Pons (tissue), 1 donor: Measurements from ENCODE around the gene GALNT13.

ENCODE experiments used
- DNase-seq: peaks from one replicate; pipeline ENCODE4 v3.0.0-alpha.2; 2016; ENCODE audit warnings: low spot score

GALNT13 gene

GRCh38 chr2:154484338-154485099, 612.8 kb downstream of the GALNT13 start:
- DNase-seq: no peak

DNA sequence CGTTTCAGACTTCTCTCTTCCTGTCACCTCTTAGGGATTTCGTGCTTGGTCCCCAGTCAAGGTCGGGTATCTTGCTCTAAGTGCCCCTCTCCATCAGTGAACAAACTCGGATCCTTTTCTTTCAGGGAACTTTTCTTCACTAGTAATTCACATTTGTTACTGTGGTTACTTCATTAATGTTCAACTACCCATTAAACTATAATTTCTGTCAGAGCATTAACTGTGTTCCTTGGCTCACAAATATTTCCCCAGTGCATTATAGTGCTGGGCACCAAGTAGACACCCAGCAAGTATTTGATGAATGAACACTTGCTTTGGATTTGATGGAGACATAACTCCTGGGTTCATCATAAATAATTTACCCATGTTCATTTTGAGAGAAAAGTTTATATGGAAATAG, 617.1 kb downstream of the GALNT13 start:
- DNase-seq: no peak

DNA sequence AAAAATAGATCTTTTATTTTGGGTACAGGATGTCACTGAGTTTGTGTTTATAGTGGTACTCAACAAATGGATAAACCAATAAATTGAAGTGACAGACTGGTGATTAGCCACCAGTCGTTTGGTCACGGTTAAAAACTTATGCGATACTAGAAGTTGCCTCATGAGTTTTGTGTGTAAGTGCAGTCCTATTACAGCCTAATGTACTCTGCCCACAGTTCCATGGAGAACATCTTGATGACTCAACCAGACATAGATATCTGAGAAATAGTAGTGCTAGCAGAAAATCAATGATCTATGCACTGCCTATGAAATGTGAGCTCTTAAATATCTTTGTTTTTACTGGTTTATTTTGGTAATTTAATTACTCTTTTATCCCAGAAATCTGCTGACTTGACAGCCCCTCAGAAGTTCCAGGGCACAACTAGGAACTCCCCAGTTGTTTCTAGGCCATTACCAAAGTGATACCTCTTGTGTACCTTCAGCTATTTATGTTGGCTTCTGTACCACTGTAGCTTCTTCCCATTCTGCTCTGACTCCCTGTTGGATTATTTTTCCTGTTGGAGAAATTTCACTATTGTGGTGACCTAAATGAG, 617.6 kb downstream of the GALNT13 start:
- DNase-seq: no peak

DNA sequence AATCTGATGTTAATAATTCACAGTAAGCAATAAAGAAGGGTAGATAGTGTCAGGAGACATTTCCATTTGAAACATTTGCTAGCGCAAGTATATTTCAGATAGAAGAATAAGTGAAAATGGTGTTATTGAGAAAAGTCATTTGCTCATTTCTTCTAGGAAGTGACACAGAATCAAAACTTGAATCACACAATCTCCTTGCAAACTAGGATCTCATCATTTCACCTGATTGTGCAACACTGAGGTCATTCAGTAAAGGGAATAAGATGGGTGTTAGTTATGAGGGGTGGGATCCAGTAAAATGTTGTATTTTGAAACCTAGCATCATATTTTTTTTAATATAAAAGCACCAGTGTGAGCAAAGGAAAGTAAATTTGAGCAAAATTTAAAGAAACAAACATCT, 618.8 kb downstream of the GALNT13 start:
- no peak for DNase-seq

DNA sequence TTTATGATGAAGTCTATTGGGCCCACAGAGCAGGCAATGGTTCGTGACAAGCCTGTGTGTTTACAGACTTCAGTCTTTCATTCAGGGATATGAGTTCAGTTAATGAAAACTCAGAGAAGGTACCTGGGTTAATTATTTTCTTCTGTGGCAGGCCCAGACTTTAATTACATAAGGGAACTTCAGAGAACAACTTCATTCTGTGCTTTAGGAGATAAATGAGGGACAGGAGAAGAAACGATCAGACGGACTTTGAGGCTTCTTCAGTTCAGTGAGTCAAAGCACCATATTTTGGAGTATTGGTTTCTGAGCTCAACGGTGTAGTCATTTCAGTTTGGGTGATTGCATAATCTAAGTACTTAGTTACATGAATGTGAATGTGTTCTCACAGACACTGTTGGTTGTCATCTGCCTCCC, 623.7 kb downstream of the GALNT13 start:
- no peak for DNase-seq

DNA sequence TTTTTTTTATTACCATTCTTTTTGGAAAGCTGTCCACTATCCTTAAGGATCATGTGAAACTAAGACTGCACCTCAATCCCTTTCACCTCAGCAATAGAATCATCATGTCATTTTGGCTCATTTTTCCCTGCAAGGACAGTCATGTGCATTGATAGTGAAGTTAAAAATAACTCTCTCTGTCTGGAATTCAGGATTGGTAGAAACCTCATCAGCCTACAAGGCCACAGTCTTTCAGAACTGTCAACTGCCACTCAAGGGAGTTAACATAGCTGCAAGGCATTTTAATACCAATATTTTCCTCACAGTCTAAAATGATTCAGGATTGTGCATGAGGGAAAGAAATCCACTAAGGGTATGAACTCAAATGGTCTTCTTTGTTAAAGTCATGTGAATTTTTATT, 625.3 kb downstream of the GALNT13 start:
- DNase-seq: no peak
